ENCODE measurements around the gene PSD4.

PSD4 gene

DNA sequence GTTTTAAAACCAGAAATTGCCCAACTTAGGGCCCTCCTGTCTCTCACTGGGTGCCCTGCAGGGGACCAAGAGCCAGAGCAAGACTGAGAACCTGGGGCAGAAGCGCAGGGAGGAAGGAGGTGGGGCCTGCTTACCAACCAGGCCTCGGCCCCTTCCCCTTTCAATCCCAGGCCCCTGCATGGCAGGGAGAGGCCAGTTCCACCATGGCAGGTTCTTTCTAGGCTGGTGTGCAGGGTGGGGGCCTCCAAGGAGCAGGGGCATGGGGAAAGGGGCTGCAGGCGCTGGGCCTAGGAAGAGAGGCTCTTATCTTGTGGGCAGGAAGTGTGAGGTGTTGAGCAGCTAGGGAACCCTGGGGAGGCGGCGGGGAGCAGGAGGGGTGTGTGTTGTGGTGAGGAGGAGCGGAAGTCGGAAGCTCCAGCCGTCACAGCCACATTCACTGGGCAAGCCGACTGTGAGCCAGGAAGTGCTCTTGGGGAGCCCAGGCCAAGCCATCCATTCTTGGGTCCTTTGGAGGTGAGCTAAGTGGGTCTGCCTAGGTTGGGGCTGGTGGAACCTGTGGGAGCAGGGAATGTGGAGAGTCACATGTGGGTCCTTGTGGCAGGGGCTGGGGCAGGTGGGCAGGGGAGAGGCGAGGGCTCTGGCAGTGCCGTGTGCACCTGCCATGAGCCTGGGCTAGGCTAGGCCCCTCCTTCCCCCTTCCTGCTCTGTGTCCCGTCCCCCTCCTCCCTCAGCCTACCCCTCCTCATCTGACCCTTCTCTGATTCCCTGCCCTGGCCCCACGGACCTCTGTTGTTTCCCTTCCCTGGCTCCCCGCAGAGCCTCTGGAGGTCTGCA, at the start of gene PSD4:
PSD4 (plus strand) TSS at position 430 of the 834 bp plus-strand sequence. CDS start 8,486 bp downstream, outside the sequence.
- peak in 29 of 42 donors; percentile 18 to 65 (median 39) for DNase-seq
- intact Hi-C loops (cut with DNase I), result no loop called here

DNA sequence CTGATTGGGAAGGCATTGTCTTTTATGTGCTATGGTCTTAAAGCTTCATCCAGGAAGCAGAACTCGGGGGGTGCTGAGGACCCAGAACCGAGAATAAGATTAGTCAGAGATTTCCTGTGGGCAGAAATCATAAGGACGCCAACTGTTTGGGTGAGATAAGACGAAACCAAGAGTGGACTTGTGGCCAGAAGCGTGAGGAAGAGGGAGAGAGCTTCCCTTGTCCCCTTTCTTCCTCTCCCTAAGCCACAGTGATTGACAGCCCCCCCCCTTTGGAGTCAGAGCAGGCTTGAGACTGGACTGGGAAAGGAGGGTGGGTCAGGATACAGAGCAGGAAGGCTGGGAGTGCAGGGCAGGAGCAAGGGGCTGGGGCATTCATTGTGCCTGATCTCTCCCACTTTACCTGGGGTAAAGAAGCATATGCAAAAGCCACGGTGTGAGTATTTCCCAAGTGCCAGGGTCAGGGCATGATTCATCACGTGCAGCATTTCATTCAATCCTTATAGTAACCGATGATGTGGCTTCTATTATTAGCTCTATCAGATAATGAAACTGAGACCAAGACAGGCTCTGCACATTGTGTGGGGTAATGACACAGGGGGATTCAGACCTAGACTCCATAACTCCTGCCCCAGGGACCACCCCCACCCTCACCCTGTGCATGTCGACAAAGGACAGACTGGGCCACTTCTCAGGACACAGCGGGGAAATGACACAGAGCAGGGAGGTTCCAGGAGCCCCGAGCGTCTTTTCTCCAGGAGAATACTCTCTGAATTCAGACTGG, 49.4 kb upstream of the PSD4 start:
- DNase-seq, result peak in 4 of 42 donors; percentile 6 to 32 (median 18)
- intact Hi-C loops (cut with DNase I), result no loop called here

DNA sequence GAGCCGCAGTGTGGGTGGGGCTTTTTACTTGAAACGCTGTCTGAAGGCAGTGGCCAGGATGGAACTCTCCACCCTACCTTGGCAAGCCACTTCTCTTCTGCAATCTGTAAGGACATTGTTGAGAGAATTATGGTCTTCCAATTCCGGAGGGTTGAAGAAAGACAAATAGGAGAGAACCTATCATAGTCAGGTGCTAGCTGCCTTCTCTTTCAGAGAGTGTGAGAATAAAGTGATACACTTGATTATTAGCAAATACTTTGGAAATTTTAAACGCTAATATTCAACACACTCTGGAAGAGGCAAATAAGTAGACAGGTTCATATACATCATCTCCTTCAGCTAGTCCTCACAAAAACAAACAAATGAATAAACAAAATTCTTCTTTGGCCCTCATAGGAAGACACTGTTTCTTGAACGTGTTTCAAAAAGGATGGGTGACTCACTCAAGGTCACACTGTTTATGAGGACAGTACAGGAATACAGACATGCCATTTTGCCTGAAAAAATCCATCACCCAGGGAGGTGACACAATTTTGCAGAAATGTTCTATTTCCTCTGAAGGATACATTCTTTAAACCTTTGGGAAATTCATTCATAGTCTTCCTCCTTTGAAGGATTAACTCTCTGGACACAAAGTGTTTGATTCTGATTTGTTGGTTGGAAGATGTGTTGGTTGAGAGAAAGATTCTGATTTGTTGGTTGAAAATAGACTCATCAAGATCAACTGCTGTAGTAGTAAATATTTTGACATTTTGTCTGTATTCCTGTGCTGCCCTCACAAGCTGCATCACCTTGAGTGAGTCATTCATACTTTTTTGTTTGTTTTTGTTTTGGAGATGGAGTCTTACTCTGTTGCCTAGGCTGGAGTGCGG, 48.6 kb upstream of the PSD4 start:
- DNase-seq, result no peak
- intact Hi-C loops (cut with DNase I), result no loop called here

DNA sequence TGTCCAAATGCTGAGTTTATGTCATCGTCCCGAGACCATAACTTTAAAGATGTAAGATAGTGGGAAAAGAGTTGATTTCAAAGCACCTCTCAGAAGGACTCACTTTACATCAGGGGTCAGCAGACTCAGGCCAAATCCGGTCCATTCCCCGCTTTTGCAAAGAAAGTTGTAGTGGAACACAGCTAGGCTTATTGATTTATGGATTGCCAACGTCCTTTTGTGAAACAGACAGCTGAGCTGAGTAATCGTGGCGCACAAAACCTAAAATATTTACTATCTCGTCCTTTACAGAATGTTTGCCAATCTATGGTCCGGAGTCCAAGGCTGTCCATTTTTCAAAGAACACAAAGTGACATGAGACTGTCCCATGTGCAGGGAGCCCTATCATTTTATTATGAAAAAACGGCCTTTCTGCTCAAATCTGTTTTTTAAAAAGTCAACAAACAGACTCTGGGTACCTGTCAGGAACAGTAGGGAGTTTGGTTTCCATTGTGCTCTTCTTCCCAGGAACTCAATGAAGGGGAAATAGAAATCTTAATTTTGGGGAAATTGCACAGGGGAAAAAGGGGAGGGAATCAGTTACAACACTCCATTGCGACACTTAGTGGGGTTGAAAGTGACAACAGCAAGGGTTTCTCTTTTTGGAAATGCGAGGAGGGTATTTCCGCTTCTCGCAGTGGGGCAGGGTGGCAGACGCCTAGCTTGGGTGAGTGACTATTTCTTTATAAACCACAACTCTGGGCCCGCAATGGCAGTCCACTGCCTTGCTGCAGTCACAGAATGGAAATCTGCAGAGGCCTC, 46.7 kb upstream of the PSD4 start, which contains the start of gene IL1RN:
IL1RN (plus strand) TSS at position 754 of the 801 bp plus-strand sequence; CDS start at position 781, 27 bp downstream.
- DNase-seq, result peak in 20 of 42 donors; percentile 12 to 54 (median 26)
- intact Hi-C loops (cut with DNase I), result no loop called here

DNA sequence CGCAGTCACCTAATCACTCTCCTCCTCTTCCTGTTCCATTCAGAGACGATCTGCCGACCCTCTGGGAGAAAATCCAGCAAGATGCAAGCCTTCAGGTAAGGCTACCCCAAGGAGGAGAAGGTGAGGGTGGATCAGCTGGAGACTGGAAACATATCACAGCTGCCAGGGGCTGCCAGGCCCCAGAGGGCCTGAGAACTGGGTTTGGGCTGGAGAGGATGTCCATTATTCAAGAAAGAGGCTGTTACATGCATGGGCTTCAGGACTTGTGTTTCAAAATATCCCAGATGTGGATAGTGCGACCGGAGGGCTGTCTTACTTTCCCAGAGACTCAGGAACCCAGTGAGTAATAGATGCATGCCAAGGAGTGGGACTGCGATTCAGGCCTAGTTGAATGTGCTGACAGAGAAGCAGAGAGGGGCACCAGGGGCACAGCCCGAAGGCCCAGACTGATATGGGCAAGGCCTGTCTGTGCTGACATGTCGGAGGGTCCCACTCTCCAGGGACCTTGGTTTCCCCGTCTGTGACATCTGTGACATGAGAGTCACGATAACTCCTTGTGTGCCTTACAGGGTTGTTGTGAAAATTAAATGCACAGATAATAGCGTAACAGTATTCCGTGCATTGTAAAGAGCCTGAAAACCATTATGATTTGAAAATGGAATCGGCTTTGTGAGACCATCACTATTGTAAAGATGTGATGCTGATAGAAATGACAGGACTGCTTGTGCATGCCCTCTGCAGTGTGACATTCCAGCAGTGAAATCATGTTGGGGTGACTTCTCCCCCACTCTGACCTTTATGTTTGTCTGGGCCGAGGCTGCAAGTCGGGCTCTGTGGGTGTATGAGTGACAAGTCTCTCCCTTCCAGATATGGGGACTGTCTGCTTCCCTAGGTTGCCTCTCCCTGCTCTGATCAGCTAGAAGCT, 45.9 kb upstream of the PSD4 start:
- DNase-seq, result peak in 1 of 42 donors; percentile 29
- intact Hi-C loops (cut with DNase I), result no loop called here

- intact Hi-C loops (cut with DNase I), result no loop called here
- peak in 1 of 42 donors; percentile 4 for DNase-seq
Observed at GRCh38 chr2:113129519-113130078, 44.2 kb upstream of the PSD4 start.

- intact Hi-C loops (cut with DNase I), result no loop called here
- peak in 1 of 42 donors; percentile 31 for DNase-seq
Observed at GRCh38 chr2:113131352-113132185, 42.2 kb upstream of the PSD4 start.

- DNase-seq, result peak in 1 of 42 donors; percentile 29
- intact Hi-C loops (cut with DNase I), result no loop called here
Observed at GRCh38 chr2:113132414-113133021, 41.3 kb upstream of the PSD4 start.

DNA sequence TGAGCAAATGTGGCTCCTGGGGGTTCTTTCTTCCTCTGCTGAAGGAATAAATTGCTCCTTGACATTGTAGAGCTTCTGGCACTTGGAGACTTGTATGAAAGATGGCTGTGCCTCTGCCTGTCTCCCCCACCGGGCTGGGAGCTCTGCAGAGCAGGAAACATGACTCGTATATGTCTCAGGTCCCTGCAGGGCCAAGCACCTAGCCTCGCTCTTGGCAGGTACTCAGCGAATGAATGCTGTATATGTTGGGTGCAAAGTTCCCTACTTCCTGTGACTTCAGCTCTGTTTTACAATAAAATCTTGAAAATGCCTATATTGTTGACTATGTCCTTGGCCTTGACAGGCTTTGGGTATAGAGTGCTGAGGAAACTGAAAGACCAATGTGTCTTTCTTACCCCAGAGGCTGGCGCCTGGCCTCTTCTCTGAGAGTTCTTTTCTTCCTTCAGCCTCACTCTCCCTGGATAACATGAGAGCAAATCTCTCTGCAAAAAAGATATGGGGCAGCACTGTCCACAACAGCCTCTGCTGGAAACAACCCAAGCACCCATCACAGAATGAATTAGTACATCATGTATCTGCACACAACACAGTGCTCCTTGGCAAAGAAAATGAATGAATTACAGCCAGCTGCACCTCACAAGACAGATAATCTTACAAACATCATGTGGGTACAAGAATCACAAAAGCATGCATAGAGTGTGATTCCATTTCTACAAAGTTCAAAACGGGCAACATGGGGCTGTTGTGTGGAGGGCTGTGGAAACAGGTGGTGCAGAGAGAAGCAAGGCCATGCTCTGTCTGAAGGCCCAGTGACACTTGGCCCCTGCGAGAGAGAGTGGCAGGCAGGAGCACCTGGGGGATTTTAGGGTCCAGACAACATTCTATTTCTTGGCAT, 39.8 kb upstream of the PSD4 start:
- peak in 2 of 42 donors; percentile 24 to 29 for DNase-seq

DNA sequence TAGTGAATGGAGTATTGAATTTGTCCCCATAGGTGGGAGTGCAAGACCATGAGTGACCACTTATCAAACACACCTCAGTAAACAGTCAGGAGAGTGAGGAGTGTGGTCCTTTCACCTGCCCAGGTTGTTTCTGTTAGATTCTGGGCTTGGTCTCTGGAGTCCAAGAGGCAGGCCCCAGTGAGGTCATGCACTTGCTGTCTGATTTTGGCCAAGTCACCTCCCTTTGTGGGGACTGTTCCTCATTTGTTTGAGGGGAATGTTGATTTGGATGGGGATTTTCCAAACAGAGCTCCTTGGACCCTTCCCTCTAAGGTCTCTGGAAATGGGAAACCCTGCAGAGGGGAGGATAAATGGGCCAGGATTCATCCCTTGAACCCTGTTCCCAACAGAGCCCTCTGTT, 39.1 kb upstream of the PSD4 start:
- intact Hi-C loops (cut with DNase I), result loop anchor here (5.0 kb wide), 1 partner anchor 63 kb away; no protein-coding TSS in a partner anchor

More for the DNA sequence above, 39.8 kb upstream of the PSD4 start:
- intact Hi-C loops (cut with DNase I), result no loop called here

DNA sequence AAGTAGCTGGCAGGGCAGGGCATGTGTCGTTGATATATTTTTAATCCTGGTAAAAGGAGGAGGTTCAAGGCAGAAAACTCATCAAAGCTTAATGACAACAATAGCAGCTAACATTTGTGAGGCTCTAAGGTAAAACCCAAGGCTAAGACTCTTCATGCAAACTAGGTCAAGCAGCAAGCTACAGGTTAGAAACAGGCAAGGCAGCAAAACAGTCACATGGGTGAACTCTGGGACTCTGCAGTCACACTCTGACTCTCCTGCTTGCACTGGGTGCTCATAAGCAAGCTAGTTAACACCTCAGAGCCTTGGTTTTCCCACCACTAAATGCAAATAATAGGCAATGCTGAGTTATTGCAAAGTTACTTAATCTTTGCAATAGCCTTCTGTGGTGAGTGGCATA, 38.5 kb upstream of the PSD4 start:
- intact Hi-C loops (cut with DNase I), result loop anchor here (5.0 kb wide), 1 partner anchor 62 kb away; no protein-coding TSS in a partner anchor

More for the DNA sequence above, 39.1 kb upstream of the PSD4 start:
- peak in 2 of 42 donors; percentile 13 for DNase-seq

GRCh38 chr2:113136828-113137775, 36.7 kb upstream of the PSD4 start:
- intact Hi-C loops (cut with DNase I), result loop anchor here (5.0 kb wide), 1 partner anchor 60 kb away; no protein-coding TSS in a partner anchor

More for the DNA sequence above, 38.5 kb upstream of the PSD4 start:
- peak in 2 of 42 donors; percentile 8 to 10 for DNase-seq

GRCh38 chr2:113137827-113138226, 35.9 kb upstream of the PSD4 start:
- intact Hi-C loops (cut with DNase I), result loop anchor here (5.0 kb wide), 1 partner anchor 59 kb away; no protein-coding TSS in a partner anchor
- peak in 2 of 42 donors; percentile 7 to 28 for DNase-seq

More at GRCh38 chr2:113136828-113137775, 36.7 kb upstream of the PSD4 start:
- peak in 15 of 42 donors; percentile 9 to 66 (median 37) for DNase-seq

All from head of caudate nucleus (tissue), 42 donors.